Gastroesophageal sphincter (tissue), 4 donors: Measurements from ENCODE around the gene ABCA1. TPM values are rescaled to one million over a fixed set of nuclear protein-coding genes. Genes with fewer than 3 reads are reported as not detected.

Experiments
- ATAC-seq: fragments of 150-250 bp; one replicate; pipeline ENCODE4 v1.9.1; 2016; ENCODE audit warnings: mild to moderate bottlenecking, moderate library complexity
- H3K27ac ChIP-seq, 4 donors: fragments of 200-600 bp; sonication (generic) in 3 of 4; 1 replicate in 3 of 4; 2 replicates in 1 of 4; pipeline ENCODE4 v1.5.1; 2016 to 2019
- H3K27me3 ChIP-seq: fragments of 200-600 bp; sonication (generic); one replicate; pipeline ENCODE4 v1.5.1; 2019
- H3K36me3 ChIP-seq, 2 donors: fragments of 200-600 bp; sonication (generic); one replicate each; pipeline ENCODE4 v1.5.1; 2019; ENCODE audit warnings: control low read depth in 1 of 2
- H3K4me1 ChIP-seq, 3 donors: fragments of 200-600 bp; sonication (generic); 1 replicate in 2 of 3; 2 replicates in 1 of 3; pipeline ENCODE4 v1.5.1; 2016 to 2019; ENCODE audit warnings: control low read depth in 2 of 3
- H3K4me3 ChIP-seq, 2 donors: fragments of 200-600 bp; sonication (generic); one replicate each; pipeline ENCODE4 v1.5.1; 2019; ENCODE audit warnings: mild to moderate bottlenecking in 1 of 2, moderate library complexity in 1 of 2
- H3K9me3 ChIP-seq, 3 donors: fragments of 200-600 bp; sonication (generic); one replicate each; pipeline ENCODE4 v1.5.1; 2017 to 2019; ENCODE audit warnings: control low read depth in 2 of 3
- CTCF ChIP-seq, 4 experiments: fragments of 200-600 bp in 2 of 4; fragments of 450-650 bp in 2 of 4; sonication (generic) in 1 of 4; IDR thresholded peaks; one replicate each; pipeline ENCODE4 v1.5.1; 2017 to 2019; ENCODE audit warnings: antibody characterized with exemption in 4 of 4, mild to moderate bottlenecking in 2 of 4, moderate library complexity in 2 of 4
- EP300 ChIP-seq: sonication (generic); formaldehyde crosslinking; IDR thresholded peaks from one replicate; pipeline ENCODE4 v1.6.1; 2017; ENCODE audit warnings: antibody characterized with exemption, mild to moderate bottlenecking
- POLR2A ChIP-seq, 2 donors: fragments of 450-650 bp; IDR thresholded peaks; one replicate each; pipeline ENCODE4 v1.6.1; 2017; ENCODE audit warnings: antibody characterized with exemption in 2 of 2, mild to moderate bottlenecking in 2 of 2, moderate library complexity in 1 of 2
- POLR2AphosphoS5 ChIP-seq: sonication (generic); formaldehyde crosslinking; IDR thresholded peaks from one replicate; pipeline ENCODE4 v1.6.1; 2017; ENCODE audit warnings: antibody characterized with exemption
- WGBS, 2 donors: methylation state at CpG; one replicate each; pipeline ENCODE4 v1.1.5; 2018; ENCODE audit warnings: low coverage in 1 of 2; 5-methylcytosine and 5-hydroxymethylcytosine counted together
- total RNA-seq, 4 donors: library from RNA; depleted of rRNA; stranded (reverse); fragments of >200 nt; gene quantifications; one replicate each; pipeline ENCODE4 v1.1.0, GENCODE V29; 2016

The ABCA1 gene
- total RNA-seq, 4 donors from 2014 or later, result 46.2 to 91.5 (median 64.9) TPM

- Histone ChIP-seq H3K36me3 (peaks cover 30 to 99% of the 10 kb centered on the region in 2 donors), H3K4me3 (no peak overlapping the region), H3K4me1 (peaks cover 0 to 13% (median 0%) of the 10 kb centered on the region in 3 donors), H3K27me3 (no peaks in the 10 kb centered on the region), H3K27ac (peak overlapping the region in 3 of 4 donors; percentile 11 to 47 (median 42)), H3K9me3 (no peaks in the 10 kb centered on the region)
- 62 to 74% methylated on average over 8 to 9 of the region's 12 CpGs for WGBS, 2 donors
- TF ChIP-seq CTCF (IDR thresholded peaks at IDR 0.05) (no peak), EP300 (no peak), POLR2AphosphoS5 (peak; percentile 66), POLR2A (IDR thresholded peaks at IDR 0.05) (no peak)
- ATAC-seq, result peak; percentile 49
These were observed 117.3 kb downstream of the ABCA1 start for GRCh38 chr9:104810421-104811339.

- H3K9me3 ChIP-seq, result no peaks in the 10 kb centered on the region
- TF ChIP-seq CTCF (IDR thresholded peaks at IDR 0.05) (peak in 1 of 4 experiments; percentile 18), POLR2AphosphoS5 (no peak)
- H3K27me3 ChIP-seq, result no peaks in the 10 kb centered on the region
- 51 to 92% methylated on average over 1 to 3 of the region's 3 CpGs for WGBS, 2 donors
- ATAC-seq, result no peak
- H3K4me3 ChIP-seq, result no peak overlapping the region
- peaks cover 0 to 13% (median 0%) of the 10 kb centered on the region in 3 donors for H3K4me1 ChIP-seq
- H3K36me3 ChIP-seq, result peaks cover 31 to 99% of the 10 kb centered on the region in 2 donors
- H3K27ac ChIP-seq, result no peak overlapping the region
These were observed 119.8 kb downstream of the ABCA1 start for GRCh38 chr9:104808035-104808614.

- Histone ChIP-seq H3K9me3 (no peaks in the 10 kb centered on the region), H3K4me1 (peaks cover 0 to under 1% (median 0%) of the 10 kb centered on the region in 3 donors), H3K27me3 (no peaks in the 10 kb centered on the region), H3K4me3 (no peak overlapping the region), H3K36me3 (peaks cover 38 to 99% of the 10 kb centered on the region in 2 donors), H3K27ac (no peak overlapping the region)
- no peak for TF ChIP-seq EP300
- 95% methylated on average over 2 of the region's 2 CpGs; no CpG with 5 or more reads in 1 of the 2 donors for WGBS, 2 donors
- ATAC-seq, result no peak
These were observed 122.5 kb downstream of the ABCA1 start for GRCh38 chr9:104805441-104805840.

- WGBS, 2 donors, result 76 to 81% methylated on average over 2 of the region's 2 CpGs
- no peak for ATAC-seq
- no peaks in the 10 kb centered on the region for H3K4me1 ChIP-seq
- TF ChIP-seq EP300, result no peak
- no peak for TF ChIP-seq POLR2AphosphoS5
- TF ChIP-seq CTCF (IDR thresholded peaks at IDR 0.05), result no peak
- no peak for TF ChIP-seq POLR2A (IDR thresholded peaks at IDR 0.05)
- peaks cover 44 to 99% of the 10 kb centered on the region in 2 donors for H3K36me3 ChIP-seq
- H3K4me3 ChIP-seq, result no peak overlapping the region
- H3K27ac ChIP-seq, result no peak overlapping the region
- no peaks in the 10 kb centered on the region for H3K9me3 ChIP-seq
- no peaks in the 10 kb centered on the region for H3K27me3 ChIP-seq
These were observed 125.0 kb downstream of the ABCA1 start for GRCh38 chr9:104802906-104803305.

GRCh38 chr9:104802110-104802509, 125.8 kb downstream of the ABCA1 start:
- Histone ChIP-seq H3K9me3 (no peaks in the 10 kb centered on the region), H3K4me3 (no peak overlapping the region), H3K27ac (no peak overlapping the region), H3K36me3 (peaks cover 48 to 100% of the 10 kb centered on the region in 2 donors), H3K27me3 (no peaks in the 10 kb centered on the region), H3K4me1 (no peaks in the 10 kb centered on the region)
- 81 to 94% methylated on average over 3 of the region's 5 CpGs for WGBS, 2 donors
- no peak for ATAC-seq
- no peak for TF ChIP-seq CTCF (IDR thresholded peaks at IDR 0.05)
- TF ChIP-seq EP300, result no peak
- TF ChIP-seq POLR2AphosphoS5, result no peak
- no peak for TF ChIP-seq POLR2A (IDR thresholded peaks at IDR 0.05)
